Tibial nerve (tissue), 3 donors: ENCODE data around the gene LTB4R.

Source experiments
- POLR2A ChIP-seq, 2 donors: fragments of 450-650 bp; IDR thresholded peaks; one replicate each; pipeline ENCODE4 v1.6.1; 2017; ENCODE audit warnings: antibody characterized with exemption in 2 of 2, mild to moderate bottlenecking in 2 of 2, moderate library complexity in 2 of 2
- TF ChIP-seq, protein P1 (sequence below), 5 experiments: fragments of 200-600 bp in 3 of 5; fragments of 450-650 bp in 2 of 5; sonication (generic) in 3 of 5; IDR thresholded peaks; one replicate each; pipeline ENCODE4 v1.5.1; 2016 to 2019; ENCODE audit warnings: antibody characterized with exemption in 5 of 5, mild to moderate bottlenecking in 3 of 5, moderate library complexity in 2 of 5

DNA sequence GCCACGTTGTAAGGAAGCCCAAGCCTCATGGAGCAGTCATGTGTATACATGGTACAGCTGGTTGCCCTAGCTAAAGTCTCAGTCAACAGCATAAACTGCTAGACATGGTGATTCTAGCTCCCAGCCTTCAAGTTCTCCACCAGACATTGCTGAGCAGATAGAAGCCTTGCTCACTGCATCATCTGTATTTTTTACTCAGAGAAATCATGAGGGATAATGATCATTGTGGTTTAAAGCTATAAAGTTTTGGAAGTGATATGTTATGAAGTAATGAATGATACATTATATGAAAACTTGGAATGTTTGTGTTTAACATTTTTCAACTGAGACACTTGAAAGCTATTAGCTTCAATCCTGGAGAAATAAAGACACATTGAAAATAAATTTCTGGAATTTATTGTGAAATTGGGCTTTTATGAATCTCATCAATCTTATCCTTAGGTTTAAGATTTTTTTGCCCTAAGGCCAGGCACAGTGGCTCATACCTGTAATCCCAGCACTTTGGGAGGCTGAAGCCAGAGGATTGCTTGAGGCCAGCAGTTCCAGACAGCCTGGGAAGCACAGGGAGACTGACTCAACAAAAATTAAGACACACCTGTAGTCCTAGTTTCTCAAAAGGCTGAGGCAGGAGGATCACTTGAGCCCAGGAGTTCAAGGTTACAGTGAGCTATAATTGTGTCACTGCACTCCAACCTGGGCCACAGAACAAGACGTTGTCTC is 51.1 kb downstream of the LTB4R start:
- no peak for TF ChIP-seq POLR2A (IDR thresholded peaks at IDR 0.05)
- TF ChIP-seq, protein P1, sequence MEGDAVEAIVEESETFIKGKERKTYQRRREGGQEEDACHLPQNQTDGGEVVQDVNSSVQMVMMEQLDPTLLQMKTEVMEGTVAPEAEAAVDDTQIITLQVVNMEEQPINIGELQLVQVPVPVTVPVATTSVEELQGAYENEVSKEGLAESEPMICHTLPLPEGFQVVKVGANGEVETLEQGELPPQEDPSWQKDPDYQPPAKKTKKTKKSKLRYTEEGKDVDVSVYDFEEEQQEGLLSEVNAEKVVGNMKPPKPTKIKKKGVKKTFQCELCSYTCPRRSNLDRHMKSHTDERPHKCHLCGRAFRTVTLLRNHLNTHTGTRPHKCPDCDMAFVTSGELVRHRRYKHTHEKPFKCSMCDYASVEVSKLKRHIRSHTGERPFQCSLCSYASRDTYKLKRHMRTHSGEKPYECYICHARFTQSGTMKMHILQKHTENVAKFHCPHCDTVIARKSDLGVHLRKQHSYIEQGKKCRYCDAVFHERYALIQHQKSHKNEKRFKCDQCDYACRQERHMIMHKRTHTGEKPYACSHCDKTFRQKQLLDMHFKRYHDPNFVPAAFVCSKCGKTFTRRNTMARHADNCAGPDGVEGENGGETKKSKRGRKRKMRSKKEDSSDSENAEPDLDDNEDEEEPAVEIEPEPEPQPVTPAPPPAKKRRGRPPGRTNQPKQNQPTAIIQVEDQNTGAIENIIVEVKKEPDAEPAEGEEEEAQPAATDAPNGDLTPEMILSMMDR (IDR thresholded peaks at IDR 0.05), result no peak
